Keratinocyte (primary cell): ENCODE results near the gene RBP5.

Experiments
- CTCF ChIP-seq, 3 experiments: IDR thresholded peaks in 1 of 3; conservative IDR thresholded peaks in 1 of 3; optimal IDR thresholded peaks in 1 of 3; 2 replicates in 2 of 3; 3 replicates in 1 of 3; pipeline versions ENCODE3 to v1.5.1; 2011; ENCODE audit warnings: low read length in 3 of 3, mild to moderate bottlenecking in 3 of 3, moderate library complexity in 2 of 3, control low read depth in 1 of 3, inconsistent platforms in 1 of 3; ENCODE audit not compliant: insufficient read depth in 2 of 3; ENCODE audit errors: extremely low read depth in 1 of 3
- EZH2 ChIP-seq: IDR thresholded peaks from one replicate; pipeline ENCODE4 v1.6.1; 2012; ENCODE audit warnings: inconsistent platforms, mild to moderate bottlenecking, low read length, moderate library complexity

- TF ChIP-seq CTCF (optimal IDR thresholded peaks at IDR 0.05 in 1 of 3, IDR thresholded peaks at IDR 0.05 in 1 of 3, conservative IDR thresholded peaks at IDR 0.05 in 1 of 3; ENCODE audit: extremely low read depth in 1 of 3, insufficient read depth in 2 of 3, low read length in 3 of 3) (no peak), EZH2 (no peak)
These were observed 7.4 kb downstream of the RBP5 start for GRCh38 chr12:7121324-7121723.
